A549 (cell line): ENCODE results near the gene LMTK3. TPM values are rescaled to one million over a fixed set of nuclear protein-coding genes. Genes with fewer than 3 reads are reported as not detected.

Source experiments
- ATAC-seq, 2 experiments: fragments of 200-7000 bp in 1 of 2; fragments of >200 bp in 1 of 2; cut with Nextera tagmentation in 1 of 2; cut with Tn5 transposase in 1 of 2; 3 replicates each; pipeline versions ENCODE4 v1.8.0 to v1.9.1; 2018 to 2020; ENCODE audit warnings: mild to moderate bottlenecking in 1 of 2, moderate library complexity in 1 of 2
- CTCF ChIA-PET: fragments of 300-600 bp; sonication (Branson Sonifier 250); formaldehyde crosslinking; extraction: SDS; loops from one replicate; lab custom pipeline; 2021; ENCODE audit warnings: antibody characterized with exemption, inconsistent platforms; lab: Yijun Ruan, JAX
- POLR2A ChIA-PET: fragments of 350-600 bp; formaldehyde crosslinking; extraction: SDS; loops from one replicate; lab custom pipeline; 2021; ENCODE audit warnings: antibody characterized with exemption, inconsistent platforms; lab: Yijun Ruan, JAX
- DNase-seq, 2 experiments: peaks; one replicate each; pipeline versions ENCODE4 v3.0.0 to v3.0.0-alpha.2; 2011 to 2016; ENCODE audit warnings: low read depth in 1 of 2, low spot score in 1 of 2
- FAIRE-seq: peaks from 2 replicates; lab custom pipeline; 2011; peaks lifted over from hg19 to GRCh38; lab: Jason Lieb, UNC
- H3K27ac ChIP-seq, 2 experiments: fragments of >200 bp; sonication (Bioruptor Twin); formaldehyde crosslinking; 3 replicates each; pipeline ENCODE4 v1.5.1; 2016 to 2017
- H3K4me1 ChIP-seq: fragments of >200 bp; sonication (Bioruptor Twin); formaldehyde crosslinking; 3 replicates; pipeline ENCODE4 v1.6.1; 2016
- H3K4me2 ChIP-seq: fragments of >200 bp; sonication (Bioruptor Twin); formaldehyde crosslinking; 3 replicates; pipeline ENCODE4 v1.6.1; 2016
- H3K4me3 ChIP-seq: fragments of >200 bp; sonication (Bioruptor Twin); formaldehyde crosslinking; 3 replicates; pipeline ENCODE4 v1.5.1; 2016
- H3K9me3 ChIP-seq: fragments of >200 bp; sonication (Bioruptor Twin); formaldehyde crosslinking; 3 replicates; pipeline ENCODE4 v1.6.1; 2016
- CEBPB ChIP-seq, 2 experiments: fragments of >200 bp in 1 of 2; sonication (Bioruptor Twin) in 1 of 2; formaldehyde crosslinking in 1 of 2; IDR thresholded peaks; 2 replicates each; pipeline ENCODE4 v1.6.1; 2012 to 2016
- CHD2 ChIP-seq: fragments of 150-350 bp; IDR thresholded peaks from 2 replicates; pipeline ENCODE4 v1.6.1; 2014; ENCODE audit warnings: low read length; ENCODE audit not compliant: partially characterized antibody
- EHMT2 ChIP-seq: fragments of 200-600 bp; sonication (generic); IDR thresholded peaks from 2 replicates; pipeline ENCODE4 v1.6.1; 2016; ENCODE audit warnings: antibody characterized with exemption, low read depth, mild to moderate bottlenecking, moderate library complexity
- FOXS1 ChIP-seq: fragments of 250-450 bp; sonication (Bioruptor Pico); IDR thresholded peaks from 2 replicates; pipeline ENCODE4 v1.5.0; 2020; ENCODE audit warnings: mild to moderate bottlenecking, moderate library complexity
- HEYL ChIP-seq: fragments of 250-450 bp; sonication (Bioruptor Pico); IDR thresholded peaks from 2 replicates; pipeline ENCODE4 v1.8.0; 2021; ENCODE audit warnings: mild to moderate bottlenecking, moderate library complexity
- JUN ChIP-seq, 2 experiments: fragments of >200 bp; sonication (Bioruptor Twin); formaldehyde crosslinking; IDR thresholded peaks; 2 replicates in 1 of 2; 3 replicates in 1 of 2; pipeline ENCODE4 v1.6.1; 2016 to 2017
- KDM1A ChIP-seq: fragments of 200-600 bp; sonication (generic); IDR thresholded peaks from 2 replicates; pipeline ENCODE4 v1.6.1; 2016; ENCODE audit warnings: low read depth, mild to moderate bottlenecking
- RARB ChIP-seq: fragments of 250-450 bp; sonication (Bioruptor Pico); IDR thresholded peaks from 2 replicates; pipeline ENCODE4 v1.8.0; 2021; ENCODE audit warnings: mild to moderate bottlenecking, moderate library complexity
- RFX5 ChIP-seq: fragments of 450-650 bp; IDR thresholded peaks from 2 replicates; pipeline ENCODE4 v1.7.1; 2014; ENCODE audit warnings: antibody characterized with exemption, mild to moderate bottlenecking, moderate library complexity
- SMC3 ChIP-seq: fragments of >200 bp; sonication (Bioruptor Twin); formaldehyde crosslinking; IDR thresholded peaks from 3 replicates; pipeline ENCODE4 v1.6.1; 2018; ENCODE audit warnings: inconsistent platforms
- ZC3H11A ChIP-seq: fragments of 450-650 bp; IDR thresholded peaks from 2 replicates; pipeline ENCODE4 v1.6.1; 2014; ENCODE audit warnings: antibody characterized with exemption, mild to moderate bottlenecking
- ZFP36 ChIP-seq: fragments of 450-650 bp; IDR thresholded peaks from 2 replicates; pipeline ENCODE4 v1.6.1; 2014; ENCODE audit warnings: borderline replicate concordance; ENCODE audit not compliant: partially characterized antibody
- ZSCAN20 ChIP-seq: fragments of 250-450 bp; sonication (Bioruptor Pico); IDR thresholded peaks from 2 replicates; pipeline ENCODE4 v1.8.0; 2022; ENCODE audit warnings: mild to moderate bottlenecking, moderate library complexity
- WGBS: methylation state at CpG from one replicate; pipeline ENCODE4 v1.1.6; 2017; ENCODE audit errors: missing lambda C conversion rate; 5-methylcytosine and 5-hydroxymethylcytosine counted together
- polyA minus RNA-seq: library from RNA; depleted of rRNA, polyadenylated mRNA; stranded (reverse); fragments of >200 nt; gene quantifications from 2 replicates; pipeline ENCODE4 v1.2.3, GENCODE V29; 2011; rRNA and poly(A)+ RNA removed
- polyA plus RNA-seq, 4 experiments: library from polyadenylated mRNA; depleted of rRNA in 3 of 4; stranded (reverse); fragments of >200 nt; fragmentation: RNase III in 1 of 4; extraction: RNeasy Plus Mini Kit Qiagen cat#74134 plus additional on column Dnase treatment in 1 of 4; gene quantifications; 2 replicates in 3 of 4; 3 replicates in 1 of 4; pipeline ENCODE4 v1.2.3, GENCODE V29; 2011 to 2017
- TF ChIP-seq, protein P1 (sequence below): IDR thresholded peaks from 2 replicates; pipeline ENCODE4 v1.6.1; 2012
- TF ChIP-seq, protein P2 (sequence below): fragments of >200 bp; sonication (Bioruptor Twin); formaldehyde crosslinking; IDR thresholded peaks from 2 replicates; pipeline ENCODE4 v1.6.1; 2016
- TF ChIP-seq, protein P3 (sequence below): fragments of 150-350 bp; IDR thresholded peaks from 2 replicates; pipeline ENCODE4 v1.6.1; 2014; ENCODE audit warnings: low read depth, mild to moderate bottlenecking, low read length
- TF ChIP-seq, protein P4 (sequence below): IDR thresholded peaks from 2 replicates; pipeline ENCODE4 v1.6.1; 2012
- TF ChIP-seq, protein P5 (sequence below): fragments of 250-450 bp; sonication (Bioruptor Pico); IDR thresholded peaks from 2 replicates; pipeline ENCODE4 v1.5.0; 2020; ENCODE audit warnings: low read depth, mild to moderate bottlenecking, moderate library complexity
- TF ChIP-seq, protein P6 (sequence below): fragments of 450-650 bp; IDR thresholded peaks from 2 replicates; pipeline ENCODE4 v1.6.1; 2014; ENCODE audit warnings: antibody characterized with exemption
- TF ChIP-seq, protein P7 (sequence below): IDR thresholded peaks from 2 replicates; pipeline ENCODE4 v1.6.1; 2012; ENCODE audit warnings: low read depth, borderline replicate concordance
- TF ChIP-seq, protein P8 (sequence below): fragments of >200 bp; sonication (Bioruptor Twin); formaldehyde crosslinking; IDR thresholded peaks from 3 replicates; pipeline ENCODE4 v1.6.1; 2016

The LMTK3 gene, protein sequence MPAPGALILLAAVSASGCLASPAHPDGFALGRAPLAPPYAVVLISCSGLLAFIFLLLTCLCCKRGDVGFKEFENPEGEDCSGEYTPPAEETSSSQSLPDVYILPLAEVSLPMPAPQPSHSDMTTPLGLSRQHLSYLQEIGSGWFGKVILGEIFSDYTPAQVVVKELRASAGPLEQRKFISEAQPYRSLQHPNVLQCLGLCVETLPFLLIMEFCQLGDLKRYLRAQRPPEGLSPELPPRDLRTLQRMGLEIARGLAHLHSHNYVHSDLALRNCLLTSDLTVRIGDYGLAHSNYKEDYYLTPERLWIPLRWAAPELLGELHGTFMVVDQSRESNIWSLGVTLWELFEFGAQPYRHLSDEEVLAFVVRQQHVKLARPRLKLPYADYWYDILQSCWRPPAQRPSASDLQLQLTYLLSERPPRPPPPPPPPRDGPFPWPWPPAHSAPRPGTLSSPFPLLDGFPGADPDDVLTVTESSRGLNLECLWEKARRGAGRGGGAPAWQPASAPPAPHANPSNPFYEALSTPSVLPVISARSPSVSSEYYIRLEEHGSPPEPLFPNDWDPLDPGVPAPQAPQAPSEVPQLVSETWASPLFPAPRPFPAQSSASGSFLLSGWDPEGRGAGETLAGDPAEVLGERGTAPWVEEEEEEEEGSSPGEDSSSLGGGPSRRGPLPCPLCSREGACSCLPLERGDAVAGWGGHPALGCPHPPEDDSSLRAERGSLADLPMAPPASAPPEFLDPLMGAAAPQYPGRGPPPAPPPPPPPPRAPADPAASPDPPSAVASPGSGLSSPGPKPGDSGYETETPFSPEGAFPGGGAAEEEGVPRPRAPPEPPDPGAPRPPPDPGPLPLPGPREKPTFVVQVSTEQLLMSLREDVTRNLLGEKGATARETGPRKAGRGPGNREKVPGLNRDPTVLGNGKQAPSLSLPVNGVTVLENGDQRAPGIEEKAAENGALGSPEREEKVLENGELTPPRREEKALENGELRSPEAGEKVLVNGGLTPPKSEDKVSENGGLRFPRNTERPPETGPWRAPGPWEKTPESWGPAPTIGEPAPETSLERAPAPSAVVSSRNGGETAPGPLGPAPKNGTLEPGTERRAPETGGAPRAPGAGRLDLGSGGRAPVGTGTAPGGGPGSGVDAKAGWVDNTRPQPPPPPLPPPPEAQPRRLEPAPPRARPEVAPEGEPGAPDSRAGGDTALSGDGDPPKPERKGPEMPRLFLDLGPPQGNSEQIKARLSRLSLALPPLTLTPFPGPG (N-terminal part only)
- polyA plus RNA-seq (2011; rRNA removed) (0.62 and 0.95 TPM in 2 replicates), polyA plus RNA-seq (2017; fragmentation: RNase III; extraction: RNeasy Plus Mini Kit Qiagen cat#74134 plus additional on column Dnase treatment) (4.6 to 6.1 TPM (median 5.6 TPM) in 3 replicates), polyA minus RNA-seq (0.45 and 0.54 TPM in 2 replicates)
- 2.6 and 3.8 TPM in 2 replicates for polyA plus RNA-seq (2012; cell fraction: cytosol; rRNA removed)
- 9.6 and 11.7 TPM in 2 replicates for polyA plus RNA-seq (2012; cell fraction: nucleus; rRNA removed)

DNA sequence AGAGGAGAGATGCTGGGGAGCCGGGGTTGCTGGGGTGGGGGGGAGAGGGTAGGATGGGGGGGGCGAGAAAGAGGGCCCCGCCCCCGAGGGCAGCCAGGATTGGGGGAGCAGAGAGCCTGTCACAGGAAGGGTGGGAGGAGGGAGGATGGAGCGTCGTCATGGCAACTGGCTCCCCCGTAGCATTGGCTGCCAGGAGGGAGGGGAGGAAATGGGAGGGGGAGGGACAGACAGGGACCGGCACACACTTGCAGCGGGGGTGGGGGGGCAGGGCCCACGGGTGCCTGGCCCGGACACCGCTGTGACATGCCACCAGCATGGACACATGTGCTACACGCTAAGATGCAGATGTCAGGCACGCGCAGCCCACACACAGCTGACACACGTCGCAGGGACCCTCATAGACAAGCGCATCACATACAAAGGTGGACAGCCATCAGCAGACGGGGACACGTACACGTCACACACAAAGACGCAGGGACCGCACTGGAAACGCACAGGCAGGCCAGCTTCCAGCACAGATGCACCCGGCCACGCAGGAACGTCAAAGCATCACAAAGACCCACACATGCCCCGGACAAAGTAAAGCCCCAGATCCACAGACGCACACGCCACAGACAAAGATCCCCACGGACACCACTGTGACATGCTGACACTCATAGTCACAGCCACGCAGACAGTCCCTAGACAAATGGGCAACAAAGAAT is at the start of gene LMTK3:
Gene LMTK3, minus strand, starts transcription at position 36 of the 704 bp plus-strand sequence. CDS start 259 bp downstream, outside the sequence.
- ATAC-seq, result peak; percentile 11 to 20; a peak in 5 of 6 replicates
- FAIRE-seq, result no peak
- Histone ChIP-seq H3K9me3 (no peaks in the 10 kb centered on the region), H3K4me1 (peaks cover 34% of the 10 kb centered on the region), H3K4me3 (peak within 1 kb of the TSS; percentile 34), H3K27ac (peak within 1 kb of the TSS; percentile 56 to 92), H3K4me2 (peak within 1 kb of the TSS; percentile 86)
- WGBS, result 59% methylated on average over 25 of the region's 32 CpGs
- peak; percentile 75 to 85 for DNase-seq
- POLR2A ChIA-PET, result interaction anchor here (1.3 kb wide), 1 partner anchor 18 kb away, joined by 3 read pairs; no protein-coding TSS in a partner anchor
- CTCF ChIA-PET, result interaction anchor here (1.4 to 10.2 kb wide), 3 partner anchors 19 to 74 kb away, joined by 4 to 101 read pairs (median 11); no protein-coding TSS in a partner anchor
- TF ChIP-seq, protein P1, sequence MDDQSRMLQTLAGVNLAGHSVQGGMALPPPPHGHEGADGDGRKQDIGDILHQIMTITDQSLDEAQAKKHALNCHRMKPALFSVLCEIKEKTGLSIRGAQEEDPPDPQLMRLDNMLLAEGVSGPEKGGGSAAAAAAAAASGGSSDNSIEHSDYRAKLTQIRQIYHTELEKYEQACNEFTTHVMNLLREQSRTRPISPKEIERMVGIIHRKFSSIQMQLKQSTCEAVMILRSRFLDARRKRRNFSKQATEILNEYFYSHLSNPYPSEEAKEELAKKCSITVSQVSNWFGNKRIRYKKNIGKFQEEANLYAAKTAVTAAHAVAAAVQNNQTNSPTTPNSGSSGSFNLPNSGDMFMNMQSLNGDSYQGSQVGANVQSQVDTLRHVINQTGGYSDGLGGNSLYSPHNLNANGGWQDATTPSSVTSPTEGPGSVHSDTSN, result peak; percentile 59; the same call in 1 of the 2 replicates
- TF ChIP-seq, protein P2, sequence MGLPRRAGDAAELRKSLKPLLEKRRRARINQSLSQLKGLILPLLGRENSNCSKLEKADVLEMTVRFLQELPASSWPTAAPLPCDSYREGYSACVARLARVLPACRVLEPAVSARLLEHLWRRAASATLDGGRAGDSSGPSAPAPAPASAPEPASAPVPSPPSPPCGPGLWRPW, result no peak
- TF ChIP-seq, protein P3, sequence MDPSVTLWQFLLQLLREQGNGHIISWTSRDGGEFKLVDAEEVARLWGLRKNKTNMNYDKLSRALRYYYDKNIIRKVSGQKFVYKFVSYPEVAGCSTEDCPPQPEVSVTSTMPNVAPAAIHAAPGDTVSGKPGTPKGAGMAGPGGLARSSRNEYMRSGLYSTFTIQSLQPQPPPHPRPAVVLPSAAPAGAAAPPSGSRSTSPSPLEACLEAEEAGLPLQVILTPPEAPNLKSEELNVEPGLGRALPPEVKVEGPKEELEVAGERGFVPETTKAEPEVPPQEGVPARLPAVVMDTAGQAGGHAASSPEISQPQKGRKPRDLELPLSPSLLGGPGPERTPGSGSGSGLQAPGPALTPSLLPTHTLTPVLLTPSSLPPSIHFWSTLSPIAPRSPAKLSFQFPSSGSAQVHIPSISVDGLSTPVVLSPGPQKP, result no peak
- no peak for TF ChIP-seq ZC3H11A

DNA sequence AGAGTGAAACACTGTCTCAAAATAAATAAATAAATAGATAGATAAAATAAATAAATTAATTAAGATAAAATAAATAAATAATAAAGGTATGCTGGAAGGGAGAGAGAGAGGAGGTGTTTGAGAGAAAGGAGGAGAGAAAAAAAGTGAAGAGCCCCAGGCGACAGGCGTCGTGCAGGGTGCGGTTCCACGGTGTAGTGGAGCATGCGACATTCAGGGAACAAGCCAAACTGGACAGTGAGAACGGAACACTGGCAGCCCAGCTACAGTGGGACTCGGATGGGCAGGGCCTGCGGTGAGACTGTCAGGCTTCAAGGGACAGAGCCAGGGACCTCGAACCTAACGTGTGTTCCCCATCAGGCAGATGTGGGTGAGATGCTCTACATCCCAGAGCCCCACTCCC is 49.8 kb upstream of the LMTK3 start:
- ATAC-seq (no peak), FAIRE-seq (no peak), DNase-seq (no peak)
- Histone ChIP-seq H3K27ac (peak overlapping the region; percentile 97 to 100), H3K9me3 (no peaks in the 10 kb centered on the region), H3K4me2 (no peak overlapping the region), H3K4me1 (peaks cover 70% of the 10 kb centered on the region), H3K4me3 (no peak overlapping the region)
- WGBS, result 89% methylated on average over 11 of the region's 11 CpGs
- ChIA-PET CTCF (interaction anchor here (0.7 to 14.9 kb wide), 5 partner anchors 9 to 72 kb away, joined by 4 to 100 read pairs (median 11); no protein-coding TSS in a partner anchor), POLR2A (interaction anchor here (0.5 kb wide), 1 partner anchor 62 kb away, joined by 4 read pairs; no protein-coding TSS in a partner anchor)
- TF ChIP-seq RARB (CRISPR knock-in tag) (no peak), CHD2 (no peak), CEBPB (IDR thresholded peaks at IDR 0.05) (no peak), FOXS1 (CRISPR knock-in tag) (no peak), ZFP36 (no peak), HEYL (no peak), JUN (IDR thresholded peaks at IDR 0.05) (no peak), KDM1A (no peak), ZSCAN20 (no peak), RFX5 (no peak), SMC3 (no peak), EHMT2 (no peak)
- TF ChIP-seq, protein P3, result no peak
- TF ChIP-seq, protein P4, sequence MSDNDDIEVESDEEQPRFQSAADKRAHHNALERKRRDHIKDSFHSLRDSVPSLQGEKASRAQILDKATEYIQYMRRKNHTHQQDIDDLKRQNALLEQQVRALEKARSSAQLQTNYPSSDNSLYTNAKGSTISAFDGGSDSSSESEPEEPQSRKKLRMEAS, result no peak
- TF ChIP-seq, protein P5, sequence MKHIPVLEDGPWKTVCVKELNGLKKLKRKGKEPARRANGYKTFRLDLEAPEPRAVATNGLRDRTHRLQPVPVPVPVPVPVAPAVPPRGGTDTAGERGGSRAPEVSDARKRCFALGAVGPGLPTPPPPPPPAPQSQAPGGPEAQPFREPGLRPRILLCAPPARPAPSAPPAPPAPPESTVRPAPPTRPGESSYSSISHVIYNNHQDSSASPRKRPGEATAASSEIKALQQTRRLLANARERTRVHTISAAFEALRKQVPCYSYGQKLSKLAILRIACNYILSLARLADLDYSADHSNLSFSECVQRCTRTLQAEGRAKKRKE, result no peak
- TF ChIP-seq, protein P6, sequence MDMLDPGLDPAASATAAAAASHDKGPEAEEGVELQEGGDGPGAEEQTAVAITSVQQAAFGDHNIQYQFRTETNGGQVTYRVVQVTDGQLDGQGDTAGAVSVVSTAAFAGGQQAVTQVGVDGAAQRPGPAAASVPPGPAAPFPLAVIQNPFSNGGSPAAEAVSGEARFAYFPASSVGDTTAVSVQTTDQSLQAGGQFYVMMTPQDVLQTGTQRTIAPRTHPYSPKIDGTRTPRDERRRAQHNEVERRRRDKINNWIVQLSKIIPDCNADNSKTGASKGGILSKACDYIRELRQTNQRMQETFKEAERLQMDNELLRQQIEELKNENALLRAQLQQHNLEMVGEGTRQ, result no peak
- TF ChIP-seq, protein P7, sequence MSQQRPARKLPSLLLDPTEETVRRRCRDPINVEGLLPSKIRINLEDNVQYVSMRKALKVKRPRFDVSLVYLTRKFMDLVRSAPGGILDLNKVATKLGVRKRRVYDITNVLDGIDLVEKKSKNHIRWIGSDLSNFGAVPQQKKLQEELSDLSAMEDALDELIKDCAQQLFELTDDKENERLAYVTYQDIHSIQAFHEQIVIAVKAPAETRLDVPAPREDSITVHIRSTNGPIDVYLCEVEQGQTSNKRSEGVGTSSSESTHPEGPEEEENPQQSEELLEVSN, result no peak
- TF ChIP-seq, protein P8, sequence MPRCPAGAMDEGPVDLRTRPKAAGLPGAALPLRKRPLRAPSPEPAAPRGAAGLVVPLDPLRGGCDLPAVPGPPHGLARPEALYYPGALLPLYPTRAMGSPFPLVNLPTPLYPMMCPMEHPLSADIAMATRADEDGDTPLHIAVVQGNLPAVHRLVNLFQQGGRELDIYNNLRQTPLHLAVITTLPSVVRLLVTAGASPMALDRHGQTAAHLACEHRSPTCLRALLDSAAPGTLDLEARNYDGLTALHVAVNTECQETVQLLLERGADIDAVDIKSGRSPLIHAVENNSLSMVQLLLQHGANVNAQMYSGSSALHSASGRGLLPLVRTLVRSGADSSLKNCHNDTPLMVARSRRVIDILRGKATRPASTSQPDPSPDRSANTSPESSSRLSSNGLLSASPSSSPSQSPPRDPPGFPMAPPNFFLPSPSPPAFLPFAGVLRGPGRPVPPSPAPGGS, result no peak
